GM18519 (cell line): Measurements from ENCODE around the gene METTL9.
"Not testable (repeated sequence)": the region's sequence is repeated elsewhere in the genome, so short reads cannot be mapped to it uniquely, and the experiment has no call there.

Source experiments
- ATAC-seq: cut with Tn5 transposase; IDR thresholded peaks from one replicate; pipeline ENCODE4 v1.9.1; 2021; ENCODE audit warnings: mild to moderate bottlenecking, moderate library complexity; ENCODE audit not compliant: unreplicated experiment, low FRiP score

Gene METTL9

GRCh38 chr16:21599122-21600030, at the start of gene METTL9:
TSS of gene METTL9 (plus strand) at chr16:21599577. CDS start at chr16:21599734, 157 bp downstream.
- ATAC-seq, result peak; percentile 73

- not testable (repeated sequence) for ATAC-seq
Observed at GRCh38 chr16:21549975-21550374, 49.4 kb upstream of the METTL9 start.

GRCh38 chr16:21550435-21550834, 48.9 kb upstream of the METTL9 start:
- ATAC-seq, result not testable (repeated sequence)

GRCh38 chr16:21551076-21551475, 48.3 kb upstream of the METTL9 start:
- ATAC-seq, result not testable (repeated sequence)

- ATAC-seq, result not testable (repeated sequence)
Observed at GRCh38 chr16:21551600-21551999, 47.8 kb upstream of the METTL9 start.

GRCh38 chr16:21553481-21554296, 45.7 kb upstream of the METTL9 start:
- not testable (repeated sequence) for ATAC-seq

GRCh38 chr16:21554795-21555585, 44.4 kb upstream of the METTL9 start:
- peak; percentile 85 for ATAC-seq

- not testable (repeated sequence) for ATAC-seq
Observed at GRCh38 chr16:21555621-21556020, 43.8 kb upstream of the METTL9 start.

- ATAC-seq, result not testable (repeated sequence)
Observed at GRCh38 chr16:21556026-21556595, 43.3 kb upstream of the METTL9 start.

- ATAC-seq, result not testable (repeated sequence)
Observed at GRCh38 chr16:21556651-21557241, 42.6 kb upstream of the METTL9 start.

- ATAC-seq, result no peak
Observed at GRCh38 chr16:21560462-21560861, 38.9 kb upstream of the METTL9 start.

GRCh38 chr16:21563676-21564075, 35.7 kb upstream of the METTL9 start:
- ATAC-seq, result no peak

- not testable (repeated sequence) for ATAC-seq
Observed at GRCh38 chr16:21564367-21564766, 35.0 kb upstream of the METTL9 start.

- no peak for ATAC-seq
Observed at GRCh38 chr16:21565507-21565860, 33.9 kb upstream of the METTL9 start.

- ATAC-seq, result no peak
Observed at GRCh38 chr16:21565861-21566669, 33.3 kb upstream of the METTL9 start.

GRCh38 chr16:21566891-21567414, 32.4 kb upstream of the METTL9 start:
- ATAC-seq, result no peak

GRCh38 chr16:21567496-21567895, 31.9 kb upstream of the METTL9 start:
- ATAC-seq, result not testable (repeated sequence)

- ATAC-seq, result no peak
Observed at GRCh38 chr16:21568502-21569189, 30.7 kb upstream of the METTL9 start.
